NCI-H1417 treated with DMSO at 0.1 percent for 48 hours (cell line): ENCODE data around the gene WNT11.

Source experiments
- DNase-seq: peaks from one replicate; lab custom pipeline; 2025; lab: John Stamatoyannopoulos, UW

WNT11 gene

GRCh38 chr11:76173663-76174062, 32.6 kb downstream of the WNT11 start:
- no peak for DNase-seq

- DNase-seq, result peak; percentile 43
Measured at GRCh38 chr11:76172583-76172982, 33.7 kb downstream of the WNT11 start.

GRCh38 chr11:76170468-76170867, 35.8 kb downstream of the WNT11 start:
- no peak for DNase-seq

GRCh38 chr11:76169473-76169896, 36.8 kb downstream of the WNT11 start:
- no peak for DNase-seq

GRCh38 chr11:76167590-76167989, 38.7 kb downstream of the WNT11 start:
- no peak for DNase-seq

GRCh38 chr11:76166314-76166713, 40.0 kb downstream of the WNT11 start:
- no peak for DNase-seq

GRCh38 chr11:76164861-76165751, 41.2 kb downstream of the WNT11 start:
- DNase-seq, result no peak

GRCh38 chr11:76164081-76164480, 42.2 kb downstream of the WNT11 start:
- no peak for DNase-seq

GRCh38 chr11:76163289-76163880, 42.9 kb downstream of the WNT11 start:
- DNase-seq, result no peak

GRCh38 chr11:76162336-76163288, 43.7 kb downstream of the WNT11 start:
- DNase-seq, result no peak

- no peak for DNase-seq
Measured at GRCh38 chr11:76161261-76161961, 44.9 kb downstream of the WNT11 start.

GRCh38 chr11:76160856-76161255, 45.4 kb downstream of the WNT11 start:
- no peak for DNase-seq

- peak; percentile 88 for DNase-seq
Measured at GRCh38 chr11:76159983-76160661, 46.2 kb downstream of the WNT11 start.

- no peak for DNase-seq
Measured at GRCh38 chr11:76159303-76159937, 46.9 kb downstream of the WNT11 start.

GRCh38 chr11:76158394-76159302, 47.7 kb downstream of the WNT11 start:
- no peak for DNase-seq

GRCh38 chr11:76157891-76158290, 48.4 kb downstream of the WNT11 start:
- DNase-seq, result no peak

- no peak for DNase-seq
Measured at GRCh38 chr11:76156971-76157427, 49.3 kb downstream of the WNT11 start.

GRCh38 chr11:76155500-76156227, 50.6 kb downstream of the WNT11 start:
- DNase-seq, result no peak

GRCh38 chr11:76153571-76153923, 52.8 kb downstream of the WNT11 start:
- DNase-seq, result no peak
